ENCODE data around the gene TMEM167A. TPM values are rescaled to one million over a fixed set of nuclear protein-coding genes. Genes with fewer than 3 reads are reported as not detected.

The TMEM167A gene
- total and polyA plus RNA-seq, 2 of the 4 experiments (the other 2 are of a cell fraction) = 34.6 to 45.1 TPM

- Histone ChIP-seq H2BK120ac (ENCODE audit: low read depth, low read length) (peak overlapping the region; percentile 81), H3K9me3 (ENCODE audit: control insufficient read depth, insufficient read depth, low read length) (no peaks in the 10 kb centered on the region), H4K91ac (ENCODE audit: insufficient read depth, low read depth, low read length) (peak overlapping the region; percentile 9), H3K4ac (ENCODE audit: low read depth, low read length) (peak overlapping the region; percentile 73), H3K36me3 (ENCODE audit: control insufficient read depth, insufficient read depth, low read length) (no peaks in the 10 kb centered on the region), H3K9me1 (ENCODE audit: insufficient read depth, low read length) (no peaks in the 10 kb centered on the region), H3K27ac (ENCODE audit: insufficient read depth, low read length) (no peak overlapping the region), H4K5ac (ENCODE audit: low read depth, low read length) (no peak overlapping the region), H3K4me1 (ENCODE audit: control insufficient read depth, insufficient read depth, low read length) (peaks cover 9% of the 10 kb centered on the region), H4K8ac (ENCODE audit: low read depth in 2 of 2, low read length in 2 of 2) (peak overlapping the region in 1 of 2 experiments; percentile 13; a peak in 1 of 4 replicates), H3K79me1 (ENCODE audit: low read depth in 1 of 2, low read length in 2 of 2) (peaks cover 6 to 23% of the 10 kb centered on the region in 2 experiments; a peak in 2 of 4 replicates), H3K23ac (ENCODE audit: low read depth, low read length) (peak overlapping the region; percentile 8; the same call in 1 of the 2 replicates), H3K27me3 (ENCODE audit: control insufficient read depth, insufficient read depth, low read length) (no peaks in the 10 kb centered on the region), H3K4me3 (ENCODE audit: insufficient read depth, low read depth, low read length) (no peak overlapping the region), H2AFZ (replicated peaks; ENCODE audit: low read length, poor library complexity) (peak overlapping the region; percentile 76), H3K4me2 (ENCODE audit: low read depth, low read length) (peak overlapping the region; percentile 11; the same call in 1 of the 2 replicates), H2BK5ac (ENCODE audit: low read depth, low read length, poor library complexity, severe bottlenecking) (peak overlapping the region; percentile 2), H2AK9ac (replicated peaks; ENCODE audit: low read depth, low read length, poor library complexity) (peak overlapping the region; percentile 79), H3K14ac (replicated peaks; ENCODE audit: low read depth, low read length) (0 out of 2 replicates have a peak overlapping the region, but pooled peaks have one; percentile 60), H2BK20ac (ENCODE audit: low read depth, low read length) (peak overlapping the region; percentile 76), H4K20me1 (ENCODE audit: insufficient read depth, low read length) (no peaks in the 10 kb centered on the region), H2AK5ac (ENCODE audit: low read depth, low read length) (no peak overlapping the region; the same call in 1 of the 2 replicates), H3K56ac (ENCODE audit: extremely low read depth, insufficient read depth, low read length) (no peak overlapping the region), H2BK15ac (ENCODE audit: low read depth, low read length) (peak overlapping the region; percentile 26; the same call in 2 of the 3 replicates), H3K9ac (ENCODE audit: low read depth, low read length) (no peak overlapping the region), H3K18ac (ENCODE audit: low read depth, low read length) (no peak overlapping the region)
- no peak for DNase-seq
- intact Hi-C loops (cut with micrococcal nuclease) (no loop called here), in situ Hi-C loops (cut with MboI; ENCODE audit: low sequenced_read_pairs) (loop anchor here (25.0 kb wide), 1 partner anchor 467 kb away; no protein-coding TSS in a partner anchor), dilution Hi-C loops (cut with HindIII; ENCODE audit: low sequenced_read_pairs, unreplicated experiment) (no loop called here)
- no peak; the same call in 1 of the 2 replicates for ATAC-seq (ENCODE audit: low read depth)
- BruUV-seq (replicated peaks) = no TSS peak
- ChIA-PET POLR2A (ENCODE audit: unreplicated experiment) (no interaction called here), CTCF (interaction anchor here (0.6 kb wide), 1 partner anchor 58 kb away, joined by 3 read pairs; no protein-coding TSS in a partner anchor)
- no CpG with 5 or more reads among the region's 3 CpGs for WGBS, 2 experiments (ENCODE audit: extremely low coverage in 2 of 2, insufficient read length in 1 of 2)
- TF ChIP-seq SMC3 (IDR thresholded peaks at IDR 0.05; ENCODE audit: low read depth, low read length) (no peak), RCOR1 (IDR thresholded peaks at IDR 0.05; ENCODE audit: insufficient replicate concordance, low read length) (no peak), MAZ (IDR thresholded peaks at IDR 0.05; ENCODE audit: borderline replicate concordance, low read depth, low read length) (no peak), MXI1 (IDR thresholded peaks at IDR 0.05; ENCODE audit: borderline replicate concordance, low read depth, low read length) (no peak), FOS (IDR thresholded peaks at IDR 0.05; ENCODE audit: low read depth, low read length) (no peak), RFX5 (IDR thresholded peaks at IDR 0.05; ENCODE audit: low read depth, low read length) (no peak), NFE2L2 (IDR thresholded peaks at IDR 0.05; ENCODE audit: low read depth, low read length) (no peak), POLR2A (IDR thresholded peaks at IDR 0.05; ENCODE audit: low read depth, low read length) (no peak), ELK1 (IDR thresholded peaks at IDR 0.05; ENCODE audit: borderline replicate concordance, low read depth, low read length) (no peak), BHLHE40 (IDR thresholded peaks at IDR 0.05; ENCODE audit: low read depth, low read length) (no peak), CTCF (conservative IDR thresholded peaks at IDR 0.05; ENCODE audit: low read depth, low read length) (no peak), RAD21 (IDR thresholded peaks at IDR 0.05; ENCODE audit: low read length) (no peak), CEBPB (IDR thresholded peaks at IDR 0.05; ENCODE audit: low read depth, low read length) (no peak), MAFK (IDR thresholded peaks at IDR 0.05; ENCODE audit: low read depth, low read length) (no peak), CHD1 (IDR thresholded peaks at IDR 0.05; ENCODE audit: low read depth, low read length) (no peak)
These were observed 18.2 kb upstream of the TMEM167A start for GRCh38 chr5:83095163-83095956.

Measured in IMR-90 (cell line).